Heart right ventricle (tissue), 16 donors: ENCODE data around the gene LIG4. TPM values are rescaled to one million over a fixed set of nuclear protein-coding genes. Genes with fewer than 3 reads are reported as not detected.
A peak's percentile ranks its signal among the peaks of the same experiment; 100 is the strongest.

ENCODE experiments used
- ATAC-seq, 8 donors: fragments of 200-7000 bp; cut with Tn5 transposase; one replicate each; pipeline ENCODE4 v1.9.1; 2020; ENCODE audit warnings: mild to moderate bottlenecking in 8 of 8, moderate library complexity in 8 of 8, moderate number of reproducible peaks in 1 of 8
- DNase-seq, 2 donors: peaks; one replicate each; pipeline ENCODE4 v3.0.0-alpha.2; 2020
- H3K27ac ChIP-seq, 10 donors: fragments of 200-600 bp; sonication (generic) in 2 of 10; one replicate each; pipeline versions ENCODE4 v1.5.0 to v1.8.0; 2020 to 2022; ENCODE audit warnings: mild to moderate bottlenecking in 3 of 10
- H3K27me3 ChIP-seq, 7 donors: fragments of 200-600 bp; one replicate each; pipeline ENCODE4 v1.8.0; 2021 to 2022; ENCODE audit warnings: mild to moderate bottlenecking in 2 of 7
- H3K36me3 ChIP-seq, 9 donors: fragments of 200-600 bp; sonication (generic) in 1 of 9; one replicate each; pipeline versions ENCODE4 v1.5.0 to v1.8.0; 2020 to 2022; ENCODE audit warnings: mild to moderate bottlenecking in 2 of 9
- H3K4me1 ChIP-seq, 9 donors: fragments of 200-600 bp; sonication (generic) in 1 of 9; one replicate each; pipeline versions ENCODE4 v1.5.0 to v1.8.0; 2020 to 2022; ENCODE audit warnings: mild to moderate bottlenecking in 4 of 9
- H3K4me3 ChIP-seq, 10 donors: fragments of 200-600 bp; sonication (generic) in 2 of 10; one replicate each; pipeline versions ENCODE4 v1.5.0 to v1.8.0; 2020 to 2022; ENCODE audit warnings: mild to moderate bottlenecking in 7 of 10, moderate library complexity in 2 of 10
- H3K9me3 ChIP-seq, 11 donors: fragments of 200-600 bp in 10 of 11; sonication (generic) in 2 of 11; one replicate each; pipeline versions ENCODE4 v1.5.0 to v1.8.0; 2013 to 2022; ENCODE audit warnings: mild to moderate bottlenecking in 2 of 11, control low read depth in 1 of 11, moderate library complexity in 1 of 11
- CTCF ChIP-seq, 9 donors: fragments of 200-600 bp; sonication (generic) in 2 of 9; IDR thresholded peaks; one replicate each; pipeline versions ENCODE4 v1.5.0 to v1.8.0; 2021 to 2022; ENCODE audit warnings: antibody characterized with exemption in 9 of 9, mild to moderate bottlenecking in 5 of 9, moderate library complexity in 1 of 9
- WGBS, 2 donors: extraction: QIAGEN DNeasy Blood & Tissue Kit; methylation state at CpG; one replicate each; pipeline ENCODE4 v1.1.7; 2013; ENCODE audit warnings: inconsistent platforms in 1 of 2; 5-methylcytosine and 5-hydroxymethylcytosine counted together
- intact Hi-C, 10 donors: fragments of 100-400 bp; cut with DNase I; formaldehyde crosslinking; loops; one replicate each; pipeline versions ENCODE4 v1.11.1 to v1.14.2; 2022
- polyA plus RNA-seq, 2 donors: library from polyadenylated mRNA; stranded (reverse); fragments of 200-250 nt; gene quantifications; one replicate each; pipeline ENCODE4 v1.2.3, GENCODE V29; 2013
- total RNA-seq, 10 donors: library from RNA; stranded (reverse); fragmentation: NEBNext Ultra II Directional in 3 of 10; extraction: Animal tissue kit (Norgen Biotek cat#: 25700) in 3 of 10; gene quantifications; one replicate each; pipeline versions ENCODE4 v1.2.1 to v1.2.4, GENCODE V29; 2021 to 2023
- donor health status: Arrhythmogenic right ventricular cardiomyopathy.
- donor health status: ischemic (EF 13 %, LVEDD 7.1; RV severe dilation, severe dysfunction).
- donor health status: healthy with polysubstance abuse.
- donor health status: DM: no; HTN: yes; CAD: no.
- donor health status: DM: no; HTN: no; CAD: no.
- donor health status: ischemic (EF 25% LVEDD 6.9; RV normal size, moderate dysfunction).
- donor health status: ischemic (EF 25% LVEDD 5.7; RV mildly dilated, moderate dysfunction).
- donor health status: healthy.
- donor health status: DM: yes; HTN: yes; CAD: no.
- donor health status: Ischemic cardiomyopathy.
- donor health status: ischemic (EF 35%, LVEDD 5.7; RV mildly dilated, moderate dysfunction).
- donor health status: nonischemic (EF 11% LVEDD 7.7; RV severe dilation, severe dysfunction).
- donor health status: DM: yes; HTN: yes; CAD: no.
- donor health status: PGD.
- donor health status: ischemic (EF 29% LVEDD 5.4; RV normal size, mild dysfunction).
- donor health status: nonischemic (EF 23%, LVEDD 6.1; RV moderate dilation, normal function).

The LIG4 gene
- total and polyA plus RNA-seq, 12 donors: 3.7 to 16.2 (median 9.3) TPM

GRCh38 chr13:108182652-108183051, 32.7 kb downstream of the LIG4 start:
- intact Hi-C loops: no loop called here
- no peak for TF ChIP-seq CTCF (IDR thresholded peaks at IDR 0.05)
- H3K27ac ChIP-seq: no peak overlapping the region
- peaks cover 0 to 14% (median 0%) of the 10 kb centered on the region in 7 donors for H3K27me3 ChIP-seq
- H3K4me3 ChIP-seq: no peak overlapping the region
- no peaks in the 10 kb centered on the region for H3K4me1 ChIP-seq
- WGBS, 2 donors: 62 to 66% methylated on average over 3 of the region's 3 CpGs
- ATAC-seq (no peak), DNase-seq (no peak)
- no peaks in the 10 kb centered on the region for H3K36me3 ChIP-seq
- H3K9me3 ChIP-seq: no peaks in the 10 kb centered on the region

- Histone ChIP-seq H3K36me3 (no peaks in the 10 kb centered on the region), H3K4me1 (no peaks in the 10 kb centered on the region), H3K9me3 (peaks cover 0 to 16% (median 7%) of the 10 kb centered on the region in 11 donors), H3K4me3 (no peak overlapping the region), H3K27ac (no peak overlapping the region), H3K27me3 (peaks cover 0 to 5% (median 0%) of the 10 kb centered on the region in 7 donors)
- no peak for TF ChIP-seq CTCF (IDR thresholded peaks at IDR 0.05)
- no peak for ATAC-seq
- WGBS, 2 donors: 83 to 89% methylated on average over 9 of the region's 9 CpGs
- no peak for DNase-seq
- intact Hi-C loops: no loop called here
Observed at GRCh38 chr13:108178078-108178477, 37.3 kb downstream of the LIG4 start.

- Histone ChIP-seq H3K27ac (no peak overlapping the region), H3K4me3 (no peak overlapping the region), H3K27me3 (no peaks in the 10 kb centered on the region), H3K9me3 (peaks cover 0 to 26% (median 9%) of the 10 kb centered on the region in 11 donors), H3K4me1 (no peaks in the 10 kb centered on the region), H3K36me3 (no peaks in the 10 kb centered on the region)
- 50 to 56% methylated on average over 8 of the region's 8 CpGs for WGBS, 2 donors
- ATAC-seq (no peak), DNase-seq (no peak)
- TF ChIP-seq CTCF (IDR thresholded peaks at IDR 0.05): peak in 5 of 9 donors; percentile 11 to 52 (median 33)
- intact Hi-C loops: no loop called here
Observed at GRCh38 chr13:108176685-108177274, 38.6 kb downstream of the LIG4 start.

- Histone ChIP-seq H3K27ac (no peak overlapping the region), H3K36me3 (no peaks in the 10 kb centered on the region), H3K27me3 (no peaks in the 10 kb centered on the region), H3K4me1 (no peaks in the 10 kb centered on the region), H3K9me3 (peaks cover 0 to 35% (median 17%) of the 10 kb centered on the region in 11 donors), H3K4me3 (no peak overlapping the region)
- no peak for ATAC-seq
- TF ChIP-seq CTCF (IDR thresholded peaks at IDR 0.05): no peak
- intact Hi-C loops: no loop called here
- DNase-seq: no peak
- WGBS, 2 donors: 81 to 83% methylated on average over 3 of the region's 3 CpGs
Observed at GRCh38 chr13:108168929-108169328, 46.4 kb downstream of the LIG4 start.
